ENCODE data around the gene TCTN1.
"Not testable (repeated sequence)": the region's sequence is repeated elsewhere in the genome, so short reads cannot be mapped to it uniquely, and the experiment has no call there.

TCTN1 gene

GRCh38 chr12:110582276-110583136 is 31.4 kb upstream of the TCTN1 start:
- DNase-seq (ENCODE audit: extremely low read depth, low read depth) = no peak
- TF ChIP-seq, protein P1, sequence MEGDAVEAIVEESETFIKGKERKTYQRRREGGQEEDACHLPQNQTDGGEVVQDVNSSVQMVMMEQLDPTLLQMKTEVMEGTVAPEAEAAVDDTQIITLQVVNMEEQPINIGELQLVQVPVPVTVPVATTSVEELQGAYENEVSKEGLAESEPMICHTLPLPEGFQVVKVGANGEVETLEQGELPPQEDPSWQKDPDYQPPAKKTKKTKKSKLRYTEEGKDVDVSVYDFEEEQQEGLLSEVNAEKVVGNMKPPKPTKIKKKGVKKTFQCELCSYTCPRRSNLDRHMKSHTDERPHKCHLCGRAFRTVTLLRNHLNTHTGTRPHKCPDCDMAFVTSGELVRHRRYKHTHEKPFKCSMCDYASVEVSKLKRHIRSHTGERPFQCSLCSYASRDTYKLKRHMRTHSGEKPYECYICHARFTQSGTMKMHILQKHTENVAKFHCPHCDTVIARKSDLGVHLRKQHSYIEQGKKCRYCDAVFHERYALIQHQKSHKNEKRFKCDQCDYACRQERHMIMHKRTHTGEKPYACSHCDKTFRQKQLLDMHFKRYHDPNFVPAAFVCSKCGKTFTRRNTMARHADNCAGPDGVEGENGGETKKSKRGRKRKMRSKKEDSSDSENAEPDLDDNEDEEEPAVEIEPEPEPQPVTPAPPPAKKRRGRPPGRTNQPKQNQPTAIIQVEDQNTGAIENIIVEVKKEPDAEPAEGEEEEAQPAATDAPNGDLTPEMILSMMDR (IDR thresholded peaks at IDR 0.05; ENCODE audit: low read depth, low read length) = no peak

DNA sequence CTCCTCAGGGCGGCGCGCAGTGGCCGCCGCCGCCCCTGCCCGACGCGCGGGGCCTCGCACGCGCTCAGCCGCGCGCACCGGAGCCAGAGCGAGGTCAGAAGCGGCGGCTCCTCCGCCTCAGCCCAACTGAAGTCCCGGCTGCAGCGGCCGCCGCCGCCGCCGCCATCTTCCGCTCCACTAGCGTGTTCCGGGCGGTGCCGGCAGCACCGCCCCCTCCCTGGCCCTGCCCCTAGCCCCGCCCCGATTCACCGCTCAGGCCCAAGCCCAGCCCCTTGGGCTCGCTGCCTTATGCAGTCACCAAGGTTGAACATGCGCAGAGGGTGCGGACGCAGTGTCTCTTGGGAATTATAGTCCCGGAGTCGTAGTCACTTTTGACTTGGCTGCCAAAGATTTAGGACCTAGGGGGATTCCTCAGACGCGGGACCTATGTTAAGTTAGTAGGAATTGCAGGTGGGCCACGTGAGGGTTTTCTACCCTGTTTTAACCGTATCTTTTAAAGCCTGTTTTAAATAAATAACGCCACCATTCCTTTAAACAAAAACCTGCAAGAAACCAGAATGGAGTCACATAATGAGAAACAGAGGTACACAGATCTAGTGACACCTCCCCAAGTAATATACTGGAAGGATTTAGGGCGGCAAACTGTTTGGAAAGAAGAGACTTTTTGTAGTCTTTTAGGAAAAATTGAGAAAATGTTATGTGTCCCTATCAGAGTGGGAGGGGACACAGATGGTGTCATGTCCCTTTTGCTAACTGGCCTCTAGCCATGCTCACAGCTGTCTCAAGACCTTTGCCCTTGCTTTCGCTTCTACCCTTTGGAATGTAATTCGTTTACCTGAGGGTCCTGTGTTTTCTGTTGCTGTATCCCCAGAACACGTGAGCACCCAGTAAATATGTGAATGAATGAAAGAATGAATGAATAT is 30.5 kb upstream of the TCTN1 start, which contains the start of gene PPTC7:
Gene PPTC7, minus strand, starts transcription at position 182 of the 923 bp plus-strand sequence. CDS start 287 bp downstream, outside the sequence.
- DNase-seq (ENCODE audit: extremely low read depth, low read depth) = peak; percentile 94
- TF ChIP-seq, protein P1 (IDR thresholded peaks at IDR 0.05; ENCODE audit: low read depth, low read length) = no peak

DNA sequence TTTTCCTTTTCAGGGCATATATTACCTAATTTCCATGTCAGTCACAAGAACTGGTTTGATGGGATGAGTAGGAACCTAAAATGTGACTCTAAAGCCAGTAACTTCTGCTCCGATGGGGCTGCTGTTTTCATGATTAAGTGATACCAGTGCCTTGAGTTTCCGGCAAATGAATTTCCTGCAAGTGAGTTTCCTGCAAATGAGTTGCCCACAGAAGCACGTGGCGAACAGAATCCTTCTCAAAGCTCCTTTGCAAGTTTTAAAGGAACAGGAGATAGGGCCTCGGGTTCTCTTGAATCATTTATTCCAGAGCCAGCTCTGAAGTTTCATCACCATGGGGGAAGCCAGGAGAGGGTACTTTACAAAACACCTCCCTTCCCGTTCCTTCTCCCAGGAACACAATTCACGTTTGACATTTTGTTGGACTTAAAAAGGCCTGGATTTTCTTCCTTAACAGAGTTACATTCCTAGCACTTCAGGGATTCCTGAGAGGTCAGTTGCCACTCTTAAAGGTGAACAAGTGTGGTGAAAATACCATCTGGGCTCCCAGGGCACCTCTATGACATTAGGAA is 28.6 kb upstream of the TCTN1 start:
- DNase-seq (ENCODE audit: extremely low read depth, low read depth) = no peak
- TF ChIP-seq, protein P1 (IDR thresholded peaks at IDR 0.05; ENCODE audit: low read depth, low read length) = no peak

- not testable (repeated sequence) for DNase-seq (ENCODE audit: extremely low read depth, low read depth)
These were observed 26.8 kb upstream of the TCTN1 start for GRCh38 chr12:110587102-110587501.

- no peak for DNase-seq (ENCODE audit: extremely low read depth, low read depth)
- TF ChIP-seq, protein P1 (IDR thresholded peaks at IDR 0.05; ENCODE audit: low read depth, low read length) = no peak
These were observed 23.9 kb upstream of the TCTN1 start for GRCh38 chr12:110590059-110590458.

DNA sequence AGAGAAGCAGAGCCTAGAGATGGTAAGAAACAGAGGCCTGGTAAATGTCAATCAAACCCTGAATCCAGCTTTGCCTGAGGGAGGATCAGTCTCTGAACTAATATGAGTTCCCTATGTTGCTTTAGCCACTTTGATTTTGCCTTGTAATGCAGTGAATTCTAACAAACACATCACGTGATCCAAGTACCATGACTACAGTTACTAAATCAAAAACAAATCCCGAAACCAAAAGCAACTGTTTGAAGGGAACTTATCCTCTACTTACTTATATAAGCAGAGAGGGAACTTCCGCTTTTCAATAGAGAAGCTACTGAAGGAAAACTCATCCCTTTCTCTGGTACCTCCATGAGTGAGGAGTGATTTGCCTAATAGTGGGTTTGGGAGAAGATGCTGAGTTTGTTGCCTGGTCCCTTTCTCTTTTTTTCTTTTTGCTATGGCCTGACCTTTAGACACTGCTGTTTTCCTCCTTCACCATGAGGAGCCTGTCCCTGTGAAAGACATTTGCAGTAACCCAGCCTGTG is 23.1 kb upstream of the TCTN1 start:
- peak; percentile 82 for DNase-seq (ENCODE audit: extremely low read depth, low read depth)
- TF ChIP-seq, protein P1 (IDR thresholded peaks at IDR 0.05; ENCODE audit: low read depth, low read length) = no peak

DNA sequence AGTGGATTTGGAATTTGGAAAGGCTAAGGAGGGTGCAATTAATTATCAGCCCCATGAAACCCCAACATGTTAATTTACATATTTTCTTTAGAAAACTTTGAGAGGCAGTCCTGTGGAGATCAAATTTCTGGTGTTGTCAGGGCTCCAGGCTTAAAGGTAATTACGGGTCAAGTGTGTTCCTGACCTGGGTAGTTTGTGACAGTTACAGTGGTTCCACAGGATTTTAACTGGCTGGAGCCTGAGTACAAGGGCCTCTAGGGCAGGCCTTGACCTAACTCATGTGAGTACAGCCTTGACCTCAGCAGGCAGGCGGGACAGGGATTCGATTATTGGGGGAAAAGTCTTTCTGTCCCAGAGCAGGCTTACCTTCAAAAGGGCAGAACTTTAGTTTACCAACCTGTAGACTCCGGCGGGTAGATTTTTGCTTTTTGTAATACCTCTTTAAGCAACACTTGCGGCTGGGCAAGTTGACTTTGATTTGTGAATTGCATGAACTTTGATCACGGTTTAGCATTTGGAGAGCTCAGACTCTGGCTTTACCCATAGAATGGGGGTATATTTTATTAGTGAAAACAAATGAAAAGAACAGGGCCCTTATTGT is 22.4 kb upstream of the TCTN1 start:
- no peak for DNase-seq (ENCODE audit: extremely low read depth, low read depth)
- TF ChIP-seq, protein P1 (IDR thresholded peaks at IDR 0.05; ENCODE audit: low read depth, low read length) = no peak

Data from AG09319 (cell line).